Esophagus squamous epithelium (tissue), 5 donors: ENCODE results near the gene PI4KA. TPM values are rescaled to one million over a fixed set of nuclear protein-coding genes. Genes with fewer than 3 reads are reported as not detected.

ENCODE experiments used
- DNase-seq: peaks from one replicate; lab custom pipeline; 2025; lab: John Stamatoyannopoulos, UW
- H3K27ac ChIP-seq, 4 donors: fragments of 200-600 bp; sonication (generic); one replicate each; pipeline ENCODE4 v1.5.1; 2016 to 2019; ENCODE audit warnings: mild to moderate bottlenecking in 1 of 4
- H3K27me3 ChIP-seq, 4 donors: fragments of 200-600 bp; sonication (generic); 1 replicate in 3 of 4; 2 replicates in 1 of 4; pipeline versions ENCODE4 v1.5.1 to v1.6.0; 2017 to 2021; ENCODE audit warnings: antibody characterized with exemption in 1 of 4
- H3K36me3 ChIP-seq, 3 donors: fragments of 200-600 bp; sonication (generic); one replicate each; pipeline ENCODE4 v1.5.1; 2016 to 2019
- H3K4me1 ChIP-seq, 3 donors: fragments of 200-600 bp; sonication (generic); one replicate each; pipeline ENCODE4 v1.5.1; 2017 to 2019
- H3K4me3 ChIP-seq, 4 donors: fragments of 200-600 bp; sonication (generic); 1 replicate in 3 of 4; 2 replicates in 1 of 4; pipeline ENCODE4 v1.5.1; 2016 to 2019; ENCODE audit warnings: mild to moderate bottlenecking in 2 of 4, moderate library complexity in 1 of 4
- H3K9me3 ChIP-seq, 3 donors: fragments of 200-600 bp; sonication (generic); one replicate each; pipeline ENCODE4 v1.5.1; 2016 to 2019
- CTCF ChIP-seq, 6 experiments: fragments of 450-650 bp in 4 of 6; fragments of 200-600 bp in 2 of 6; sonication (generic) in 2 of 6; IDR thresholded peaks; one replicate each; pipeline ENCODE4 v1.5.1; 2016 to 2019; ENCODE audit warnings: antibody characterized with exemption in 6 of 6, mild to moderate bottlenecking in 4 of 6, moderate library complexity in 4 of 6
- POLR2A ChIP-seq, 4 donors: fragments of 450-650 bp; IDR thresholded peaks; one replicate each; pipeline ENCODE4 v1.6.1; 2017; ENCODE audit warnings: antibody characterized with exemption in 4 of 4, mild to moderate bottlenecking in 4 of 4, moderate library complexity in 3 of 4
- WGBS, 2 donors: methylation state at CpG; one replicate each; pipeline ENCODE4 v1.1.5; 2018; 5-methylcytosine and 5-hydroxymethylcytosine counted together
- intact Hi-C: fragments of 100-400 bp; cut with DNase I; formaldehyde crosslinking; loops from one replicate; pipeline ENCODE4 v1.15.0; 2022
- total RNA-seq, 4 donors: library from RNA; depleted of rRNA; stranded (reverse); fragments of >200 nt; gene quantifications; one replicate each; pipeline ENCODE4 v1.1.0, GENCODE V29; 2016
- donor health status: DM: yes; HTN: yes; CAD: no.

PI4KA gene
- total RNA-seq, 4 donors from 2014 or later = 25.4 to 48.6 (median 33.8) TPM

GRCh38 chr22:20881869-20882815 is 23.5 kb upstream of the PI4KA start:
- Histone ChIP-seq H3K9me3 (no peaks in the 10 kb centered on the region), H3K4me1 (peaks cover 0 to 13% (median 7%) of the 10 kb centered on the region in 3 donors), H3K36me3 (peaks cover 5 to 87% (median 6%) of the 10 kb centered on the region in 3 donors), H3K4me3 (no peak overlapping the region), H3K27me3 (no peaks in the 10 kb centered on the region), H3K27ac (no peak overlapping the region)
- 89 to 90% methylated on average over 9 of the region's 9 CpGs for WGBS, 2 donors
- TF ChIP-seq POLR2A (IDR thresholded peaks at IDR 0.05) = no peak
- TF ChIP-seq CTCF (IDR thresholded peaks at IDR 0.05) = no peak
- no peak for DNase-seq
- intact Hi-C loops = no loop called here

DNA sequence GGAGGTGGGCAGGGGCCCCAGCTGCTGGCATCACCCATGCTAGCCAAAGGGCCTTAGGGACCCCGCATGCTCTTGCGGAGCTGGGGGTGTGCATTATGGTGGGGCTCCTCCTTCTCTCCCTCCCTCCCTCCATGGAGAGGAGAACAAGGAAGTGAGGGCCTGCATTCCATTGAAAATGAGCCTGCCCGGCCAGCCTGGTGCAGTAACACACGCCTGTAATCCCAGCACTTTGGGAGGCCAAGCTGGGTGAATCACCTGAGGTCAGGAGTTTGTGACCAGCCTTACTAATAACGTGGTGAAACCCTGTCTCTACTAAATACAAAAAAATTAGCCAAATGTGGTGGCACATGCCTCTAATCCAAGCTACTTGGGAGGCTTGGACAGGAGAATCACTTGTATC is 22.6 kb upstream of the PI4KA start:
- peaks cover 4 to 87% (median 6%) of the 10 kb centered on the region in 3 donors for H3K36me3 ChIP-seq
- no peaks in the 10 kb centered on the region for H3K27me3 ChIP-seq
- no peak for DNase-seq
- no peak overlapping the region for H3K4me3 ChIP-seq
- no peak overlapping the region for H3K27ac ChIP-seq
- no peaks in the 10 kb centered on the region for H3K9me3 ChIP-seq
- intact Hi-C loops = no loop called here
- 61 to 73% methylated on average over 3 to 5 of the region's 5 CpGs for WGBS, 2 donors
- no peak for TF ChIP-seq POLR2A (IDR thresholded peaks at IDR 0.05)
- no peak for TF ChIP-seq CTCF (IDR thresholded peaks at IDR 0.05)
- H3K4me1 ChIP-seq = peaks cover 0 to 13% (median 7%) of the 10 kb centered on the region in 3 donors

GRCh38 chr22:20877715-20878114 is 19.1 kb upstream of the PI4KA start:
- no peak for DNase-seq
- Histone ChIP-seq H3K9me3 (no peaks in the 10 kb centered on the region), H3K4me3 (no peak overlapping the region), H3K27me3 (no peaks in the 10 kb centered on the region), H3K36me3 (peaks cover 0 to 88% (median 13%) of the 10 kb centered on the region in 3 donors), H3K27ac (no peak overlapping the region), H3K4me1 (peaks cover 0 to 3% (median 0%) of the 10 kb centered on the region in 3 donors)
- intact Hi-C loops = no loop called here
- 86 to 89% methylated on average over 2 to 3 of the region's 3 CpGs for WGBS, 2 donors
- TF ChIP-seq CTCF (IDR thresholded peaks at IDR 0.05) (no peak), POLR2A (IDR thresholded peaks at IDR 0.05) (no peak)

- peaks cover 0 to 88% (median 9%) of the 10 kb centered on the region in 3 donors for H3K36me3 ChIP-seq
Observed at GRCh38 chr22:20875296-20875695, 16.7 kb upstream of the PI4KA start.

More at GRCh38 chr22:20875296-20875695, 16.7 kb upstream of the PI4KA start:
- H3K27me3 ChIP-seq = no peaks in the 10 kb centered on the region
- no peaks in the 10 kb centered on the region for H3K9me3 ChIP-seq
- 67 to 88% methylated on average over 1 of the region's 1 CpG for WGBS, 2 donors
- TF ChIP-seq CTCF (IDR thresholded peaks at IDR 0.05) (no peak), POLR2A (IDR thresholded peaks at IDR 0.05) (no peak)
- no peaks in the 10 kb centered on the region for H3K4me1 ChIP-seq
- no peak for DNase-seq
- intact Hi-C loops = no loop called here
- H3K4me3 ChIP-seq = no peak overlapping the region
- H3K27ac ChIP-seq = no peak overlapping the region
